Measurements from ENCODE around the gene S100A14. TPM values are rescaled to one million over a fixed set of nuclear protein-coding genes. Genes with fewer than 3 reads are reported as not detected.

Gene S100A14
- total and polyA plus RNA-seq, 9 of the 15 experiments (the other 6 are each of a cell fraction or from before 2014, with no cell fraction given) = 0.10 to 0.64 (median 0.24) TPM; not detected in 3

DNA sequence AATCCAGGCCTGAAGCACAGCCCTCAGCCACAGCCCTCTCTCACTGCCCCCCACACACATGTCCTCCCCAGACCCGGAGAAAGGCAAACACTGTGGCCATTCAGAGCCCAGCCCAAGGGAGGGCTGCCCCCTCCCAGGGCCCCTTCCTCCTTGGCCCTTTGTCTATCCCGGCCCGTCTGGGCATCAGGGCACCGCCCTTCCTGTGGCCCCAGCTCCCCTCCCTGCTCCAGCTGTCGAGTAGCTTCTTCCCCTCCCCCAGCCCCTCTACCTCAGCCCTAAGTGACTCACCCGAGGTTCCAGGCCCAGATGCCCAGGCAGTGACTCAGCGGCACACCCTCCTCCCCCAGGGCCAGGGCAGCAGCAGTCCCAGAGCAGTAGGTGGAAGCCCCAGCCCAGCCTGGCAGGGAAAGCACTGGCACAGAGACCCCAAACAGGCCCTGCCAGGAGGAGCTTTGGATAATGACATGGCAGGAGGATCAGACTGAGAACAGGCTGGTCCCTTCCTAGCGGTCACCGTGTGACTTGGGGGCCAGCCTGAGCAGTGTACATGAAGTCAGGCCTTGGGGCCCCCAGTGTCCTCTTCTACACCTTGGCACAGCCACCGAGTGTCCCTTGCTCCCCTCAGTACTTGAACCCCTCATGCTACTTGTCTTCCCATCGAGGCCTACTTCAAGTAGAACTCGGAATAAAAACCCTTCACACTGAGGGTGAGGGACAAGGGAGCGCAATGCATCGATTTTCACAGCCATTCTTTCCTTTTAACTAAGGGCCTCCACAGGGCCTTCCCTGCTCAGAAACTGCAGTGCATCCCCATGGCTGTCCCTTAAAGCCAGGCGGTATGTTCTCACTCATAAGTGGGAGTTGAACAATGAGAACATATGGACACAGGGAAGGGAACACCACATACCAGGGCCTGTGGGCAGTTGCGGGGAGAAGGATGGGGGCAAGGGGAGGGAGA is 49.4 kb downstream of the S100A14 start (continued):
- TF ChIP-seq, protein P1, sequence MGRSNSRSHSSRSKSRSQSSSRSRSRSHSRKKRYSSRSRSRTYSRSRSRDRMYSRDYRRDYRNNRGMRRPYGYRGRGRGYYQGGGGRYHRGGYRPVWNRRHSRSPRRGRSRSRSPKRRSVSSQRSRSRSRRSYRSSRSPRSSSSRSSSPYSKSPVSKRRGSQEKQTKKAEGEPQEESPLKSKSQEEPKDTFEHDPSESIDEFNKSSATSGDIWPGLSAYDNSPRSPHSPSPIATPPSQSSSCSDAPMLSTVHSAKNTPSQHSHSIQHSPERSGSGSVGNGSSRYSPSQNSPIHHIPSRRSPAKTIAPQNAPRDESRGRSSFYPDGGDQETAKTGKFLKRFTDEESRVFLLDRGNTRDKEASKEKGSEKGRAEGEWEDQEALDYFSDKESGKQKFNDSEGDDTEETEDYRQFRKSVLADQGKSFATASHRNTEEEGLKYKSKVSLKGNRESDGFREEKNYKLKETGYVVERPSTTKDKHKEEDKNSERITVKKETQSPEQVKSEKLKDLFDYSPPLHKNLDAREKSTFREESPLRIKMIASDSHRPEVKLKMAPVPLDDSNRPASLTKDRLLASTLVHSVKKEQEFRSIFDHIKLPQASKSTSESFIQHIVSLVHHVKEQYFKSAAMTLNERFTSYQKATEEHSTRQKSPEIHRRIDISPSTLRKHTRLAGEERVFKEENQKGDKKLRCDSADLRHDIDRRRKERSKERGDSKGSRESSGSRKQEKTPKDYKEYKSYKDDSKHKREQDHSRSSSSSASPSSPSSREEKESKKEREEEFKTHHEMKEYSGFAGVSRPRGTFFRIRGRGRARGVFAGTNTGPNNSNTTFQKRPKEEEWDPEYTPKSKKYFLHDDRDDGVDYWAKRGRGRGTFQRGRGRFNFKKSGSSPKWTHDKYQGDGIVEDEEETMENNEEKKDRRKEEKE (IDR thresholded peaks at IDR 0.05; ENCODE audit: borderline replicate concordance in 1 of 2, control insufficient read depth in 1 of 2, low read depth in 2 of 2, low read length in 1 of 2) = 0 out of 4 replicates have a peak, but pooled peaks of 1 of the 2 experiments have one; percentile 25
- TF ChIP-seq, protein P2, sequence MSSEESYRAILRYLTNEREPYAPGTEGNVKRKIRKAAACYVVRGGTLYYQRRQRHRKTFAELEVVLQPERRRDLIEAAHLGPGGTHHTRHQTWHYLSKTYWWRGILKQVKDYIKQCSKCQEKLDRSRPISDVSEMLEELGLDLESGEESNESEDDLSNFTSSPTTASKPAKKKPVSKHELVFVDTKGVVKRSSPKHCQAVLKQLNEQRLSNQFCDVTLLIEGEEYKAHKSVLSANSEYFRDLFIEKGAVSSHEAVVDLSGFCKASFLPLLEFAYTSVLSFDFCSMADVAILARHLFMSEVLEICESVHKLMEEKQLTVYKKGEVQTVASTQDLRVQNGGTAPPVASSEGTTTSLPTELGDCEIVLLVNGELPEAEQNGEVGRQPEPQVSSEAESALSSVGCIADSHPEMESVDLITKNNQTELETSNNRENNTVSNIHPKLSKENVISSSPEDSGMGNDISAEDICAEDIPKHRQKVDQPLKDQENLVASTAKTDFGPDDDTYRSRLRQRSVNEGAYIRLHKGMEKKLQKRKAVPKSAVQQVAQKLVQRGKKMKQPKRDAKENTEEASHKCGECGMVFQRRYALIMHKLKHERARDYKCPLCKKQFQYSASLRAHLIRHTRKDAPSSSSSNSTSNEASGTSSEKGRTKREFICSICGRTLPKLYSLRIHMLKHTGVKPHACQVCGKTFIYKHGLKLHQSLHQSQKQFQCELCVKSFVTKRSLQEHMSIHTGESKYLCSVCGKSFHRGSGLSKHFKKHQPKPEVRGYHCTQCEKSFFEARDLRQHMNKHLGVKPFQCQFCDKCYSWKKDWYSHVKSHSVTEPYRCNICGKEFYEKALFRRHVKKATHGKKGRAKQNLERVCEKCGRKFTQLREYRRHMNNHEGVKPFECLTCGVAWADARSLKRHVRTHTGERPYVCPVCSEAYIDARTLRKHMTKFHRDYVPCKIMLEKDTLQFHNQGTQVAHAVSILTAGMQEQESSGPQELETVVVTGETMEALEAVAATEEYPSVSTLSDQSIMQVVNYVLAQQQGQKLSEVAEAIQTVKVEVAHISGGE (CRISPR knock-in tag; IDR thresholded peaks at IDR 0.05) = 0 out of 6 replicates have a peak, but pooled peaks of 1 of the 3 experiments have one; percentile 57
- peak; percentile 83 for TF ChIP-seq NEUROD1 (IDR thresholded peaks at IDR 0.05; ENCODE audit: borderline replicate concordance, low read depth, low read length, partially characterized antibody)
- TF ChIP-seq BRD9 (IDR thresholded peaks at IDR 0.05; ENCODE audit: low read depth, partially characterized antibody) = peak; percentile 83
- TF ChIP-seq ZNF717 (CRISPR knock-in tag; IDR thresholded peaks at IDR 0.05) = no peak
- TF ChIP-seq, protein P3, sequence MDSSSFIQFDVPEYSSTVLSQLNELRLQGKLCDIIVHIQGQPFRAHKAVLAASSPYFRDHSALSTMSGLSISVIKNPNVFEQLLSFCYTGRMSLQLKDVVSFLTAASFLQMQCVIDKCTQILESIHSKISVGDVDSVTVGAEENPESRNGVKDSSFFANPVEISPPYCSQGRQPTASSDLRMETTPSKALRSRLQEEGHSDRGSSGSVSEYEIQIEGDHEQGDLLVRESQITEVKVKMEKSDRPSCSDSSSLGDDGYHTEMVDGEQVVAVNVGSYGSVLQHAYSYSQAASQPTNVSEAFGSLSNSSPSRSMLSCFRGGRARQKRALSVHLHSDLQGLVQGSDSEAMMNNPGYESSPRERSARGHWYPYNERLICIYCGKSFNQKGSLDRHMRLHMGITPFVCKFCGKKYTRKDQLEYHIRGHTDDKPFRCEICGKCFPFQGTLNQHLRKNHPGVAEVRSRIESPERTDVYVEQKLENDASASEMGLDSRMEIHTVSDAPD (CRISPR knock-in tag; IDR thresholded peaks at IDR 0.05) = no peak
- peak; percentile 100 for TF ChIP-seq JUND (IDR thresholded peaks at IDR 0.05; ENCODE audit: borderline replicate concordance, low read depth, low read length)
- peak; percentile 96 for TF ChIP-seq JUND (tag; IDR thresholded peaks at IDR 0.05; ENCODE audit: borderline replicate concordance, low read depth, low read length)
- no peak for TF ChIP-seq ZNF79 (CRISPR knock-in tag; IDR thresholded peaks at IDR 0.05; ENCODE audit: low read depth)
- no peak for TF ChIP-seq ZNF830 (CRISPR knock-in tag; IDR thresholded peaks at IDR 0.05)
- TF ChIP-seq CBFA2T2 (conservative IDR thresholded peaks at IDR 0.05) = peak; percentile 75
- TF ChIP-seq SUPT5H (IDR thresholded peaks at IDR 0.05) = peak; percentile 38; the same call in 1 of the 2 replicates
- TF ChIP-seq GABPB1 (CRISPR knock-in tag; IDR thresholded peaks at IDR 0.05) = peak; percentile 69
- peak; percentile 77; the same call in 1 of the 2 replicates for TF ChIP-seq ZBTB7A (IDR thresholded peaks at IDR 0.05; ENCODE audit: borderline replicate concordance, control insufficient read depth, low read depth, low read length)
- TF ChIP-seq EP400 (IDR thresholded peaks at IDR 0.05) = peak; percentile 76
- TF ChIP-seq TEAD1 (CRISPR knock-in tag; IDR thresholded peaks at IDR 0.05) = peak; percentile 65 to 93
- 0 out of 2 replicates have a peak, but pooled peaks have one; percentile 27 for TF ChIP-seq MXI1 (IDR thresholded peaks at IDR 0.05; ENCODE audit: low read depth, low read length)

All from K562 (cell line).